ENCODE results near the gene ABHD2. TPM values are rescaled to one million over a fixed set of nuclear protein-coding genes. Genes with fewer than 3 reads are reported as not detected.

ABHD2 gene
- total RNA-seq, 2 experiments from 2014 or later = 36.0 to 39.2 TPM

GRCh38 chr15:89146366-89146765 lies 58.1 kb downstream of the ABHD2 start:
- intact Hi-C loops (cut with DNase I, micrococcal nuclease) = no loop called here
- Mint-ChIP-seq H3K9me3 (no peaks in the 10 kb centered on the region), H3K27ac (no peak overlapping the region), H3K36me3 (ENCODE audit: low read depth) (peaks cover 43% of the 10 kb centered on the region), H3K4me3 (no peak overlapping the region), H3K4me1 (ENCODE audit: low read depth) (peaks cover 12% of the 10 kb centered on the region), H3K27me3 (no peaks in the 10 kb centered on the region)
- H3K27ac ChIP-seq (ENCODE audit: low read depth in 1 of 2, low read length in 2 of 2) = no peak overlapping the region
- H3K36me3 ChIP-seq (ENCODE audit: insufficient read depth, low read length) = peaks cover 8% of the 10 kb centered on the region
- ATAC-seq (ENCODE audit: poor library complexity) (no peak), DNase-seq (no peak)
- no peak overlapping the region for H3K4me3 ChIP-seq (ENCODE audit: low read length)
- no peaks in the 10 kb centered on the region for H3K27me3 ChIP-seq (ENCODE audit: control insufficient read depth in 1 of 2, insufficient read depth in 2 of 2, low read length in 2 of 2)
- TF ChIP-seq CTCF (IDR thresholded peaks at IDR 0.05) = no peak
- POLR2A ChIA-PET = interaction anchor here (0.6 to 0.7 kb wide), 2 partner anchors 13 to 34 kb away, joined by 3 read pairs; no protein-coding TSS in a partner anchor
- H3K9me3 ChIP-seq (ENCODE audit: control insufficient read depth in 1 of 2, insufficient read depth in 1 of 2, low read length in 2 of 2) = no peaks in the 10 kb centered on the region
- CTCF ChIA-PET = interaction anchor here (1.2 to 2.0 kb wide), 3 partner anchors 17 to 89 kb away, joined by 3 to 6 read pairs (median 3); no protein-coding TSS in a partner anchor
- H3K4me1 ChIP-seq (ENCODE audit: insufficient read depth, low read length) = peaks cover 5% of the 10 kb centered on the region

- no peaks in the 10 kb centered on the region for H3K27me3 Mint-ChIP-seq
- no peak for DNase-seq
- H3K36me3 Mint-ChIP-seq (ENCODE audit: low read depth) = peaks cover 46% of the 10 kb centered on the region
- H3K4me3 ChIP-seq (ENCODE audit: low read length) = no peak overlapping the region
- H3K4me3 Mint-ChIP-seq = no peak overlapping the region
- no peaks in the 10 kb centered on the region for H3K9me3 ChIP-seq (ENCODE audit: control insufficient read depth in 1 of 2, insufficient read depth in 1 of 2, low read length in 2 of 2)
- no peak overlapping the region for H3K27ac Mint-ChIP-seq
- TF ChIP-seq CTCF (IDR thresholded peaks at IDR 0.05) = no peak
- no peaks in the 10 kb centered on the region for H3K9me3 Mint-ChIP-seq
- H3K4me1 ChIP-seq (ENCODE audit: insufficient read depth, low read length) = peaks cover 5% of the 10 kb centered on the region
- peaks cover 5% of the 10 kb centered on the region for H3K4me1 Mint-ChIP-seq (ENCODE audit: low read depth)
- no peak overlapping the region for H3K27ac ChIP-seq (ENCODE audit: low read depth in 1 of 2, low read length in 2 of 2)
- ChIA-PET POLR2A (no interaction called here), CTCF (interaction anchor here (1.3 kb wide), 1 partner anchor 90 kb away, joined by 4 read pairs; no protein-coding TSS in a partner anchor)
- ATAC-seq (ENCODE audit: poor library complexity) = no peak
- intact Hi-C loops (cut with DNase I, micrococcal nuclease) = no loop called here
- no peaks in the 10 kb centered on the region for H3K27me3 ChIP-seq (ENCODE audit: control insufficient read depth in 1 of 2, insufficient read depth in 2 of 2, low read length in 2 of 2)
- H3K36me3 ChIP-seq (ENCODE audit: insufficient read depth, low read length) = peaks cover 19% of the 10 kb centered on the region
These were observed 59.9 kb downstream of the ABHD2 start for GRCh38 chr15:89148126-89148525.

GRCh38 chr15:89149501-89150101 lies 61.3 kb downstream of the ABHD2 start:
- H3K4me3 Mint-ChIP-seq = no peak overlapping the region
- TF ChIP-seq CTCF (IDR thresholded peaks at IDR 0.05) = no peak
- ChIA-PET POLR2A (no interaction called here), CTCF (interaction anchor here (1.1 to 1.3 kb wide), 2 partner anchors 57 to 92 kb away, joined by 3 to 4 read pairs; no protein-coding TSS in a partner anchor)
- H3K9me3 ChIP-seq (ENCODE audit: control insufficient read depth in 1 of 2, insufficient read depth in 1 of 2, low read length in 2 of 2) = no peaks in the 10 kb centered on the region
- no peak overlapping the region for H3K4me3 ChIP-seq (ENCODE audit: low read length)
- peaks cover 55% of the 10 kb centered on the region for H3K36me3 Mint-ChIP-seq (ENCODE audit: low read depth)
- H3K27me3 Mint-ChIP-seq = no peaks in the 10 kb centered on the region
- DNase-seq = no peak
- no peaks in the 10 kb centered on the region for H3K9me3 Mint-ChIP-seq
- no peak overlapping the region for H3K27ac ChIP-seq (ENCODE audit: low read depth in 1 of 2, low read length in 2 of 2)
- no peaks in the 10 kb centered on the region for H3K27me3 ChIP-seq (ENCODE audit: control insufficient read depth in 1 of 2, insufficient read depth in 2 of 2, low read length in 2 of 2)
- intact Hi-C loops (cut with DNase I, micrococcal nuclease) = no loop called here
- H3K4me1 Mint-ChIP-seq (ENCODE audit: low read depth) = no peaks in the 10 kb centered on the region
- H3K27ac Mint-ChIP-seq = no peak overlapping the region
- ATAC-seq (ENCODE audit: poor library complexity) = no peak
- H3K36me3 ChIP-seq (ENCODE audit: insufficient read depth, low read length) = peaks cover 26% of the 10 kb centered on the region
- no peaks in the 10 kb centered on the region for H3K4me1 ChIP-seq (ENCODE audit: insufficient read depth, low read length)

Data from CD4-positive, alpha-beta T cell (primary cell).